Gastroesophageal sphincter (tissue), 4 donors: ENCODE measurements around the gene SOX10. TPM values are rescaled to one million over a fixed set of nuclear protein-coding genes. Genes with fewer than 3 reads are reported as not detected.

Experiments
- ATAC-seq: fragments of 150-250 bp; one replicate; pipeline ENCODE4 v1.9.1; 2016; ENCODE audit warnings: mild to moderate bottlenecking, moderate library complexity
- H3K27ac ChIP-seq, 4 donors: fragments of 200-600 bp; sonication (generic) in 3 of 4; 1 replicate in 3 of 4; 2 replicates in 1 of 4; pipeline ENCODE4 v1.5.1; 2016 to 2019
- H3K27me3 ChIP-seq: fragments of 200-600 bp; sonication (generic); one replicate; pipeline ENCODE4 v1.5.1; 2019
- H3K36me3 ChIP-seq, 2 donors: fragments of 200-600 bp; sonication (generic); one replicate each; pipeline ENCODE4 v1.5.1; 2019; ENCODE audit warnings: control low read depth in 1 of 2
- H3K4me1 ChIP-seq, 3 donors: fragments of 200-600 bp; sonication (generic); 1 replicate in 2 of 3; 2 replicates in 1 of 3; pipeline ENCODE4 v1.5.1; 2016 to 2019; ENCODE audit warnings: control low read depth in 2 of 3
- H3K4me3 ChIP-seq, 2 donors: fragments of 200-600 bp; sonication (generic); one replicate each; pipeline ENCODE4 v1.5.1; 2019; ENCODE audit warnings: mild to moderate bottlenecking in 1 of 2, moderate library complexity in 1 of 2
- H3K9me3 ChIP-seq, 3 donors: fragments of 200-600 bp; sonication (generic); one replicate each; pipeline ENCODE4 v1.5.1; 2017 to 2019; ENCODE audit warnings: control low read depth in 2 of 3
- CTCF ChIP-seq, 4 experiments: fragments of 200-600 bp in 2 of 4; fragments of 450-650 bp in 2 of 4; sonication (generic) in 1 of 4; IDR thresholded peaks; one replicate each; pipeline ENCODE4 v1.5.1; 2017 to 2019; ENCODE audit warnings: antibody characterized with exemption in 4 of 4, mild to moderate bottlenecking in 2 of 4, moderate library complexity in 2 of 4
- EP300 ChIP-seq: sonication (generic); formaldehyde crosslinking; IDR thresholded peaks from one replicate; pipeline ENCODE4 v1.6.1; 2017; ENCODE audit warnings: antibody characterized with exemption, mild to moderate bottlenecking
- POLR2A ChIP-seq, 2 donors: fragments of 450-650 bp; IDR thresholded peaks; one replicate each; pipeline ENCODE4 v1.6.1; 2017; ENCODE audit warnings: antibody characterized with exemption in 2 of 2, mild to moderate bottlenecking in 2 of 2, moderate library complexity in 1 of 2
- POLR2AphosphoS5 ChIP-seq: sonication (generic); formaldehyde crosslinking; IDR thresholded peaks from one replicate; pipeline ENCODE4 v1.6.1; 2017; ENCODE audit warnings: antibody characterized with exemption
- WGBS, 2 donors: methylation state at CpG; one replicate each; pipeline ENCODE4 v1.1.5; 2018; ENCODE audit warnings: low coverage in 1 of 2; 5-methylcytosine and 5-hydroxymethylcytosine counted together
- total RNA-seq, 4 donors: library from RNA; depleted of rRNA; stranded (reverse); fragments of >200 nt; gene quantifications; one replicate each; pipeline ENCODE4 v1.1.0, GENCODE V29; 2016

The SOX10 gene
- total RNA-seq, 4 donors from 2014 or later = 6.9 to 16.0 (median 9.2) TPM

- no peak for ATAC-seq
- H3K27me3 ChIP-seq = no peaks in the 10 kb centered on the region
Measured at GRCh38 chr22:37943825-37944198, 40.5 kb downstream of the SOX10 start.

GRCh38 chr22:37943136-37943824, 41.1 kb downstream of the SOX10 start:
- TF ChIP-seq CTCF (IDR thresholded peaks at IDR 0.05) (no peak), EP300 (no peak), POLR2AphosphoS5 (no peak)
- no peak for ATAC-seq
- no peak overlapping the region for H3K4me3 ChIP-seq
- 73 to 85% methylated on average over 12 of the region's 12 CpGs for WGBS, 2 donors
- H3K27me3 ChIP-seq = no peaks in the 10 kb centered on the region
- H3K9me3 ChIP-seq = no peaks in the 10 kb centered on the region
- H3K36me3 ChIP-seq = peaks cover 0 to 64% of the 10 kb centered on the region in 2 donors
- H3K4me1 ChIP-seq = no peaks in the 10 kb centered on the region
- H3K27ac ChIP-seq = no peak overlapping the region

More at GRCh38 chr22:37943825-37944198, 40.5 kb downstream of the SOX10 start:
- Histone ChIP-seq H3K4me3 (no peak overlapping the region), H3K4me1 (no peaks in the 10 kb centered on the region), H3K27ac (no peak overlapping the region), H3K36me3 (peaks cover 0 to 60% of the 10 kb centered on the region in 2 donors), H3K9me3 (no peaks in the 10 kb centered on the region)
- WGBS, 2 donors = 70 to 87% methylated on average over 2 to 3 of the region's 7 CpGs
- TF ChIP-seq POLR2AphosphoS5 = no peak
- no peak for TF ChIP-seq POLR2A (IDR thresholded peaks at IDR 0.05)
- no peak for TF ChIP-seq EP300
- no peak for TF ChIP-seq CTCF (IDR thresholded peaks at IDR 0.05)

- no peaks in the 10 kb centered on the region for H3K4me1 ChIP-seq
- no peaks in the 10 kb centered on the region for H3K9me3 ChIP-seq
- no peak overlapping the region for H3K4me3 ChIP-seq
- no peaks in the 10 kb centered on the region for H3K27me3 ChIP-seq
- 95% methylated on average over 4 of the region's 8 CpGs; no CpG with 5 or more reads in 1 of the 2 donors for WGBS, 2 donors
- peaks cover 0 to 76% of the 10 kb centered on the region in 2 donors for H3K36me3 ChIP-seq
- no peak overlapping the region for H3K27ac ChIP-seq
- TF ChIP-seq EP300 (no peak), POLR2A (IDR thresholded peaks at IDR 0.05) (no peak), CTCF (IDR thresholded peaks at IDR 0.05) (no peak), POLR2AphosphoS5 (no peak)
- no peak for ATAC-seq
Measured at GRCh38 chr22:37942133-37942532, 42.2 kb downstream of the SOX10 start.

- H3K27me3 ChIP-seq = no peaks in the 10 kb centered on the region
- WGBS, 2 donors = 50 to 100% methylated on average over 2 to 4 of the region's 12 CpGs
- no peaks in the 10 kb centered on the region for H3K9me3 ChIP-seq
- TF ChIP-seq CTCF (IDR thresholded peaks at IDR 0.05) = no peak
- no peak for TF ChIP-seq POLR2AphosphoS5
- TF ChIP-seq POLR2A (IDR thresholded peaks at IDR 0.05) = no peak
- no peak overlapping the region for H3K4me3 ChIP-seq
- peak; percentile 44 for ATAC-seq
- peak overlapping the region in 2 of 4 donors; percentile 31 to 37 for H3K27ac ChIP-seq
- no peaks in the 10 kb centered on the region for H3K4me1 ChIP-seq
- peaks cover 0 to 89% of the 10 kb centered on the region in 2 donors for H3K36me3 ChIP-seq
Measured at GRCh38 chr22:37940698-37941376, 43.5 kb downstream of the SOX10 start.
